ELR (cell line): ENCODE results near the gene HSPA1A.
"Not testable (repeated sequence)": the region's sequence is repeated elsewhere in the genome, so short reads cannot be mapped to it uniquely, and the experiment has no call there.

Experiments
- DNase-seq: peaks from one replicate; pipeline ENCODE4 v3.0.0-alpha.2; 2015; ENCODE audit warnings: low read depth

The HSPA1A gene

GRCh38 chr6:31811645-31812044 is 3.7 kb upstream of the HSPA1A start:
- DNase-seq, result no peak

- DNase-seq, result no peak
Observed at GRCh38 chr6:31813465-31813849, 1.9 kb upstream of the HSPA1A start.

GRCh38 chr6:31814677-31815024 is 692 bp upstream of the HSPA1A start:
- DNase-seq, result peak; percentile 98

- not testable (repeated sequence) for DNase-seq
Observed at GRCh38 chr6:31817133-31817928, 2.0 kb downstream of the HSPA1A start.

GRCh38 chr6:31817929-31818511 is 2.7 kb downstream of the HSPA1A start:
- DNase-seq, result not testable (repeated sequence)

- DNase-seq, result no peak
Observed at GRCh38 chr6:31819871-31820299, 4.5 kb downstream of the HSPA1A start.

- not testable (repeated sequence) for DNase-seq
Observed at GRCh38 chr6:31820399-31820798, 5.1 kb downstream of the HSPA1A start.

- DNase-seq, result peak; percentile 69
Observed at GRCh38 chr6:31821301-31822035, 6.1 kb downstream of the HSPA1A start.

- peak; percentile 85 for DNase-seq
Observed at GRCh38 chr6:31822036-31822821, 6.9 kb downstream of the HSPA1A start.

- not testable (repeated sequence) for DNase-seq
Observed at GRCh38 chr6:31823592-31824196, 8.4 kb downstream of the HSPA1A start.

- DNase-seq, result no peak
Observed at GRCh38 chr6:31825553-31825952, 10.2 kb downstream of the HSPA1A start.

GRCh38 chr6:31826793-31827285 is 11.5 kb downstream of the HSPA1A start:
- peak; percentile 85 for DNase-seq

- peak; percentile 100 for DNase-seq
Observed at GRCh38 chr6:31827286-31828079, 12.1 kb downstream of the HSPA1A start, which contains the start of gene HSPA1B. Gene HSPA1B (plus strand): TSS chr6:31827738. CDS start chr6:31827951, 213 bp downstream.

GRCh38 chr6:31829633-31830283 is 14.4 kb downstream of the HSPA1A start:
- DNase-seq, result peak; percentile 75

GRCh38 chr6:31830886-31831335 is 15.6 kb downstream of the HSPA1A start:
- DNase-seq, result no peak

- DNase-seq, result no peak
Observed at GRCh38 chr6:31831350-31832215, 16.2 kb downstream of the HSPA1A start.

- peak; percentile 92 for DNase-seq
Observed at GRCh38 chr6:31834367-31835250, 19.3 kb downstream of the HSPA1A start.

- DNase-seq, result no peak
Observed at GRCh38 chr6:31836047-31836473, 20.7 kb downstream of the HSPA1A start.
